Measurements from ENCODE around the gene DVL1.

DNA sequence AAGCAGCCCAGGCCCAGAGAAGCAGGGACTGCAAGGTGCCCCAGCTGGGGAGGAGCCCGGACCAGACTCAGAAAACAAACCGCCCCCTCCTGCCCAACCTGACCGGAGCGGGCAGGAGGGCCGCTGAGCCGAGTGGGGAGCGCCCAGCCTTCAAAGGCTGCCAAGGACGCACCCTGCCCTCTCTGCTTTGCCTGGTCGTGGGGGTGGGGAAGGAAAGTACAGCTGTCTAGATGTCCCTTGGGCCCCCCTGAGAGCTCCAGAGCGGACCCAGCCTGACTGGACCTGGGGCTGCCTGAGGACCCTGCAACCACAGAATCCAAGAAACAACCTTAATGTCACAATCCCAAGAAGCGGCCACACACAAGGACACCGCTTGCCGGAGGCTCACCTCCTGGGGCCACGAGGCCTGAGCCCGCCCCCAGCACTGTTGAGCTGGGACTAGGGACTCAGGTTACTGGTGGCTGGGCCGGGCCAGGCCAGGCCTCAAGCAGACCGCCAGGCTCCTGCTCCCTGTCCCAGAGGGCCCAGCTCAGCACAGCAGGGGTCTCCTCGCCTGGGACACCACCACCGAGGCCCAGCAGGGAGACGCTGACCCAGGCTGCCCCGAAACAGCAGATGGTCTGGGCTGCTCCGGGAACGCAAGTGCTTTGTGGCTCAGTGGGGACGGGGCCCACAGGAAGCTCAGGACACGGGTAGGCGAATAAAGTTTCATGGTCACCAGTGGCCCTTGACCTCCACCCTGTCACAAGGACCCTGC lies 1.4 kb downstream of the DVL1 start:
- TF ChIP-seq, protein P1, sequence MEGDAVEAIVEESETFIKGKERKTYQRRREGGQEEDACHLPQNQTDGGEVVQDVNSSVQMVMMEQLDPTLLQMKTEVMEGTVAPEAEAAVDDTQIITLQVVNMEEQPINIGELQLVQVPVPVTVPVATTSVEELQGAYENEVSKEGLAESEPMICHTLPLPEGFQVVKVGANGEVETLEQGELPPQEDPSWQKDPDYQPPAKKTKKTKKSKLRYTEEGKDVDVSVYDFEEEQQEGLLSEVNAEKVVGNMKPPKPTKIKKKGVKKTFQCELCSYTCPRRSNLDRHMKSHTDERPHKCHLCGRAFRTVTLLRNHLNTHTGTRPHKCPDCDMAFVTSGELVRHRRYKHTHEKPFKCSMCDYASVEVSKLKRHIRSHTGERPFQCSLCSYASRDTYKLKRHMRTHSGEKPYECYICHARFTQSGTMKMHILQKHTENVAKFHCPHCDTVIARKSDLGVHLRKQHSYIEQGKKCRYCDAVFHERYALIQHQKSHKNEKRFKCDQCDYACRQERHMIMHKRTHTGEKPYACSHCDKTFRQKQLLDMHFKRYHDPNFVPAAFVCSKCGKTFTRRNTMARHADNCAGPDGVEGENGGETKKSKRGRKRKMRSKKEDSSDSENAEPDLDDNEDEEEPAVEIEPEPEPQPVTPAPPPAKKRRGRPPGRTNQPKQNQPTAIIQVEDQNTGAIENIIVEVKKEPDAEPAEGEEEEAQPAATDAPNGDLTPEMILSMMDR (IDR thresholded peaks at IDR 0.05; ENCODE audit: low read depth, low read length), result no peak
- TF ChIP-seq, protein P2, sequence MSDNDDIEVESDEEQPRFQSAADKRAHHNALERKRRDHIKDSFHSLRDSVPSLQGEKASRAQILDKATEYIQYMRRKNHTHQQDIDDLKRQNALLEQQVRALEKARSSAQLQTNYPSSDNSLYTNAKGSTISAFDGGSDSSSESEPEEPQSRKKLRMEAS (IDR thresholded peaks at IDR 0.05; ENCODE audit: low read depth, low read length), result no peak
- TF ChIP-seq POLR2A (IDR thresholded peaks at IDR 0.05; ENCODE audit: extremely low read depth, insufficient read length), result no peak

Measured in NB4 (cell line).